CD8-positive, alpha-beta memory T cell (primary cell): ENCODE data around the gene C8A. TPM values are rescaled to one million over a fixed set of nuclear protein-coding genes. Genes with fewer than 3 reads are reported as not detected.

Experiments used
- CTCF ChIA-PET: fragments of 350-600 bp; sonication (Branson Sonifier 250); formaldehyde crosslinking; loops from one replicate; lab custom pipeline; 2021; ENCODE audit warnings: antibody characterized with exemption; lab: Charles Lee
- POLR2A ChIA-PET: fragments of 350-600 bp; sonication (Branson Sonifier 250); formaldehyde crosslinking; loops from one replicate; lab custom pipeline; 2021; ENCODE audit warnings: antibody characterized with exemption; lab: Charles Lee
- DNase-seq, 5 donors: peaks; one replicate each; pipeline versions ENCODE4 v3.0.0 to v3.0.0-alpha.2; 2020 to 2022; ENCODE audit warnings: mixed read lengths in 1 of 5
- H3K27ac ChIP-seq: one replicate; pipeline ENCODE4 v1.7.0; 2013; ENCODE audit warnings: low read depth, mild to moderate bottlenecking, low read length, moderate library complexity
- H3K27me3 ChIP-seq: 2 replicates; pipeline ENCODE4 v1.7.0; 2013; ENCODE audit warnings: low read length, mild to moderate bottlenecking; ENCODE audit not compliant: insufficient read depth, poor library complexity, severe bottlenecking
- H3K36me3 ChIP-seq: 2 replicates; pipeline ENCODE4 v1.7.0; 2013; ENCODE audit warnings: mild to moderate bottlenecking, low read length, moderate library complexity; ENCODE audit not compliant: insufficient read depth
- H3K4me1 ChIP-seq: 2 replicates; pipeline ENCODE4 v1.7.0; 2013; ENCODE audit warnings: mild to moderate bottlenecking, low read length, moderate library complexity; ENCODE audit not compliant: insufficient read depth
- H3K4me3 ChIP-seq: 2 replicates; pipeline ENCODE4 v1.7.0; 2013; ENCODE audit warnings: mild to moderate bottlenecking, low read length
- H3K9me3 ChIP-seq: 2 replicates; pipeline ENCODE4 v1.7.0; 2013; ENCODE audit warnings: mild to moderate bottlenecking, low read length
- H3K27ac Mint-ChIP-seq, 8 donors: one replicate each; pipeline ENCODE4 v1.8.0; 2020 to 2021; ENCODE audit warnings: mixed read lengths in 8 of 8, mild to moderate bottlenecking in 6 of 8, inconsistent platforms in 3 of 8, moderate library complexity in 3 of 8
- H3K27me3 Mint-ChIP-seq, 2 donors: one replicate each; pipeline ENCODE4 v1.8.0; 2020 to 2021; ENCODE audit warnings: mixed read lengths in 2 of 2, mild to moderate bottlenecking in 1 of 2, moderate library complexity in 1 of 2
- H3K36me3 Mint-ChIP-seq, 3 donors: one replicate each; pipeline ENCODE4 v1.8.0; 2020 to 2021; ENCODE audit warnings: mixed read lengths in 3 of 3, inconsistent platforms in 1 of 3, mild to moderate bottlenecking in 1 of 3
- H3K4me1 Mint-ChIP-seq, 3 donors: one replicate each; pipeline ENCODE4 v1.8.0; 2020 to 2021; ENCODE audit warnings: mixed read lengths in 3 of 3, inconsistent platforms in 1 of 3, mild to moderate bottlenecking in 1 of 3
- H3K4me3 Mint-ChIP-seq, 7 donors: one replicate each; pipeline ENCODE4 v1.8.0; 2020 to 2021; ENCODE audit warnings: mixed read lengths in 7 of 7, mild to moderate bottlenecking in 6 of 7, moderate library complexity in 4 of 7, inconsistent platforms in 2 of 7
- H3K9me3 Mint-ChIP-seq, 5 donors: one replicate each; pipeline ENCODE4 v1.8.0; 2020 to 2022; ENCODE audit warnings: mixed read lengths in 5 of 5, mild to moderate bottlenecking in 3 of 5, moderate library complexity in 2 of 5, inconsistent platforms in 1 of 5
- polyA plus RNA-seq: library from polyadenylated mRNA; unstranded; fragments of 300-500 nt; fragmentation: Illumina TruSeq; gene quantifications from one replicate; pipeline ENCODE4 v1.2.3, GENCODE V29; 2021
- total RNA-seq, 2 experiments: library from RNA; stranded (reverse); gene quantifications; one replicate each; pipeline ENCODE4 v1.2.3, GENCODE V29; 2021

Gene C8A
- total and polyA plus RNA-seq, 3 experiments from 2014 or later, result not detected

DNA sequence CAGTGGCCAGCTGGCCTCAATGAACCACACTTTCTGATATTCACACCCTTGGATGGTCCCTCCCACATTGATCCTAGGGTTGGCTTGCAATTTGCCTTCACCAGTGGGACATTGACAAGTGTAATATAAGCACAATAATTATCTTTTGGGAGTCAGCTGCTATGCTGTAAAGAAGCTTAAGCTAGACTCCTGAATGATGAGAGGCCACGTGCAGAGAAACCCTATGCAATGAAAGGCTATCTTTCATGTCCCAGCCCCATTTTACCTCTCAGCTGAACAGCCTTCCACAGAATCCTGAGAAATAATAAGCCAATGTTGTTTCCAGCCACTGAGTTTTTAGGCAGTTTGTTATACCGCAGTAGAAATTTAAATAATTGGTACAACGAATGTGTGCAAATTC lies 11.1 kb upstream of the C8A start:
- H3K4me1 ChIP-seq, result no peaks in the 10 kb centered on the region
- Mint-ChIP-seq H3K4me1 (no peaks in the 10 kb centered on the region), H3K36me3 (no peaks in the 10 kb centered on the region), H3K27me3 (peaks cover 2 to 19% of the 10 kb centered on the region in 2 donors), H3K4me3 (no peak overlapping the region), H3K27ac (no peak overlapping the region), H3K9me3 (peaks cover 0 to 7% (median 0%) of the 10 kb centered on the region in 5 donors)
- no peaks in the 10 kb centered on the region for H3K36me3 ChIP-seq
- no peaks in the 10 kb centered on the region for H3K27me3 ChIP-seq
- no peak overlapping the region for H3K4me3 ChIP-seq
- no peaks in the 10 kb centered on the region for H3K9me3 ChIP-seq
- POLR2A ChIA-PET, result no interaction called here
- CTCF ChIA-PET, result interaction anchor here (0.8 kb wide), 1 partner anchor 12 kb away, joined by 4 read pairs; no protein-coding TSS in a partner anchor
- no peak overlapping the region for H3K27ac ChIP-seq
- DNase-seq, result no peak

- no peak overlapping the region for H3K27ac ChIP-seq
- no peaks in the 10 kb centered on the region for H3K27me3 ChIP-seq
- Mint-ChIP-seq H3K27me3 (peaks cover 2 to 19% of the 10 kb centered on the region in 2 donors), H3K4me1 (no peaks in the 10 kb centered on the region), H3K36me3 (no peaks in the 10 kb centered on the region), H3K4me3 (no peak overlapping the region), H3K27ac (no peak overlapping the region), H3K9me3 (peaks cover 0 to 7% (median 0%) of the 10 kb centered on the region in 5 donors)
- ChIA-PET POLR2A (no interaction called here), CTCF (interaction anchor here (1.3 kb wide), 1 partner anchor 13 kb away, joined by 3 read pairs; no protein-coding TSS in a partner anchor)
- H3K36me3 ChIP-seq, result no peaks in the 10 kb centered on the region
- no peak for DNase-seq
- H3K9me3 ChIP-seq, result no peaks in the 10 kb centered on the region
- H3K4me3 ChIP-seq, result no peak overlapping the region
- no peaks in the 10 kb centered on the region for H3K4me1 ChIP-seq
Measured at GRCh38 chr1:56844545-56845136, 10.0 kb upstream of the C8A start.

DNA sequence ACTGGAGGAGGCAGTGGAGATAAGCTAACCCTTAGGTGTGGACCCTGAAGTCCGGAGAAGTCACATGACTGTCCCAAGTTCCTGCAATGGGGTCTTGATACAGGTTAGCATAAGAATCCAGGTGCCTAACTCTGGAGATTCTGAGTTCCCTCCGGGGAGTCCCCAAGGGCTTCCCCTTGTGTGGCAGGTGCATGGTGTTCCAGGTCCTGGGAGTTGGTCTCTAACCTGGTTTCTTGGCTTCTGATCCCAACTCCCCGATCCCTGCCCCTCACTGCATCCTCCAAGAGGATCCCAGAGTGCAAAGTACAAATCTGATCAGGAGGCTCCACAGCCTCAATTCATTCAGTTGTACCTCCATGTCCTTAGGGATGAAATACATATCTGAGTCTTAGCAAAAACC lies 9.3 kb upstream of the C8A start:
- DNase-seq, result no peak
- ChIA-PET POLR2A (no interaction called here), CTCF (interaction anchor here (1.3 kb wide), 1 partner anchor 14 kb away, joined by 3 read pairs; no protein-coding TSS in a partner anchor)
- no peaks in the 10 kb centered on the region for H3K36me3 Mint-ChIP-seq
- H3K27ac Mint-ChIP-seq, result no peak overlapping the region
- H3K27me3 Mint-ChIP-seq, result peaks cover 2 to 18% of the 10 kb centered on the region in 2 donors
- H3K4me3 Mint-ChIP-seq, result no peak overlapping the region
- H3K4me3 ChIP-seq, result no peak overlapping the region
- H3K27me3 ChIP-seq, result no peaks in the 10 kb centered on the region
- peaks cover 0 to 2% (median 0%) of the 10 kb centered on the region in 5 donors for H3K9me3 Mint-ChIP-seq
- no peaks in the 10 kb centered on the region for H3K4me1 Mint-ChIP-seq
- no peaks in the 10 kb centered on the region for H3K36me3 ChIP-seq
- no peaks in the 10 kb centered on the region for H3K4me1 ChIP-seq
- no peaks in the 10 kb centered on the region for H3K9me3 ChIP-seq
- no peak overlapping the region for H3K27ac ChIP-seq

GRCh38 chr1:56849750-56850149 lies 4.8 kb upstream of the C8A start:
- Mint-ChIP-seq H3K9me3 (no peaks in the 10 kb centered on the region), H3K27me3 (peaks cover 2 to 5% of the 10 kb centered on the region in 2 donors), H3K4me3 (no peak overlapping the region), H3K36me3 (no peaks in the 10 kb centered on the region), H3K4me1 (no peaks in the 10 kb centered on the region), H3K27ac (no peak overlapping the region)
- Histone ChIP-seq H3K36me3 (no peaks in the 10 kb centered on the region), H3K27ac (no peak overlapping the region), H3K4me1 (no peaks in the 10 kb centered on the region), H3K9me3 (no peaks in the 10 kb centered on the region), H3K4me3 (no peak overlapping the region), H3K27me3 (no peaks in the 10 kb centered on the region)
- ChIA-PET POLR2A (no interaction called here), CTCF (no interaction called here)
- no peak for DNase-seq

- no peak overlapping the region for H3K4me3 ChIP-seq
- no peak for DNase-seq
- H3K36me3 ChIP-seq, result no peaks in the 10 kb centered on the region
- Mint-ChIP-seq H3K27ac (no peak overlapping the region), H3K9me3 (no peaks in the 10 kb centered on the region), H3K4me1 (no peaks in the 10 kb centered on the region), H3K4me3 (no peak overlapping the region), H3K36me3 (no peaks in the 10 kb centered on the region), H3K27me3 (peaks cover 2 to 12% of the 10 kb centered on the region in 2 donors)
- ChIA-PET CTCF (no interaction called here), POLR2A (no interaction called here)
- H3K27me3 ChIP-seq, result no peaks in the 10 kb centered on the region
- no peak overlapping the region for H3K27ac ChIP-seq
- no peaks in the 10 kb centered on the region for H3K4me1 ChIP-seq
- no peaks in the 10 kb centered on the region for H3K9me3 ChIP-seq
Measured at GRCh38 chr1:56850411-56850810, 4.2 kb upstream of the C8A start.

DNA sequence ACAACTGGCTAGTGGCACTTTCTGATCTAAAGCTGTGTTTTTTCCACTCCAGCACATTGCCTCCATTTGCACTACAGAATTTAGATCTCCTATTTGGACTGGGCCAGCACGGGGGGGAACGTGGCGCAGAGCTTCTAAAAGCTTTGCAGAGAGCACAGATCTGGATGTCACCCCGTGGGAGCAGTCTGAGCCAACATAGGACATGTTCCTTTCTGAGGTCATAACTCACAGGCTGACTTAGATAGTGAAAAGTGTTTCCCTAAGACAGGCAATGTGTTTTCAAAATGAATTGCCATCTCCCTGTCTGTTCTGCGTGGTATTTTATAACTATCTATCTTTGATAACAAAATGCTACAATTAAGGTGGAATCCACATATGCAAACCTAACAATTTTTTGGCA lies 3.7 kb upstream of the C8A start:
- H3K4me3 ChIP-seq, result no peak overlapping the region

DNA sequence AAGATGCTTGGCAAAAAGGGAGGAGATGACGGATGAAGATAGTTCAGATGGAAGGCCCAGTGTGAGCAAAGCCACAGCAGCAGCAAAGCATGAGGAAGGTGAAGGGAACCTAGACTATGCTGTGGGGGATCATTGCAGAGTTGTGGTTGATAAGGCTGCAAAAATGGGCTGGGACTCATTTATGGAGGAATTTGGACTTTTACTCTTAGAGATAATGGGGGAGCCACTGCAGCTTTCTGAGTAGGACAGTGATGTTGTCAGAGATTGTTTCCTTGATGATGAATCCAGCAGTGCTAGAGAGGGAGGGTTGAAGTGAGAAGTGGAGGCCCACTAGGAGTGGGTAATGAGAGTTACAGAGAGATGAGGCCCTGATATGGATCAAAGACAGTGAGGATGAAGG lies 2.1 kb upstream of the C8A start:
- no peaks in the 10 kb centered on the region for H3K27me3 ChIP-seq
- POLR2A ChIA-PET, result no interaction called here
- Mint-ChIP-seq H3K4me3 (no peak overlapping the region), H3K27me3 (peaks cover 2 to 12% of the 10 kb centered on the region in 2 donors), H3K4me1 (no peaks in the 10 kb centered on the region), H3K9me3 (no peaks in the 10 kb centered on the region), H3K36me3 (no peaks in the 10 kb centered on the region), H3K27ac (no peak overlapping the region)
- no peak for DNase-seq
- H3K4me1 ChIP-seq, result no peaks in the 10 kb centered on the region
- CTCF ChIA-PET, result no interaction called here
- no peaks in the 10 kb centered on the region for H3K36me3 ChIP-seq
- no peak overlapping the region for H3K4me3 ChIP-seq
- H3K9me3 ChIP-seq, result no peaks in the 10 kb centered on the region
- H3K27ac ChIP-seq, result no peak overlapping the region

More for the DNA sequence above, 3.7 kb upstream of the C8A start:
- Mint-ChIP-seq H3K27ac (no peak overlapping the region), H3K4me1 (no peaks in the 10 kb centered on the region), H3K27me3 (peaks cover 2 to 12% of the 10 kb centered on the region in 2 donors), H3K4me3 (no peak overlapping the region), H3K36me3 (no peaks in the 10 kb centered on the region), H3K9me3 (no peaks in the 10 kb centered on the region)
- no peaks in the 10 kb centered on the region for H3K27me3 ChIP-seq
- H3K27ac ChIP-seq, result no peak overlapping the region
- no peaks in the 10 kb centered on the region for H3K9me3 ChIP-seq
- ChIA-PET POLR2A (no interaction called here), CTCF (no interaction called here)
- no peaks in the 10 kb centered on the region for H3K36me3 ChIP-seq
- H3K4me1 ChIP-seq, result no peaks in the 10 kb centered on the region
- DNase-seq, result no peak

DNA sequence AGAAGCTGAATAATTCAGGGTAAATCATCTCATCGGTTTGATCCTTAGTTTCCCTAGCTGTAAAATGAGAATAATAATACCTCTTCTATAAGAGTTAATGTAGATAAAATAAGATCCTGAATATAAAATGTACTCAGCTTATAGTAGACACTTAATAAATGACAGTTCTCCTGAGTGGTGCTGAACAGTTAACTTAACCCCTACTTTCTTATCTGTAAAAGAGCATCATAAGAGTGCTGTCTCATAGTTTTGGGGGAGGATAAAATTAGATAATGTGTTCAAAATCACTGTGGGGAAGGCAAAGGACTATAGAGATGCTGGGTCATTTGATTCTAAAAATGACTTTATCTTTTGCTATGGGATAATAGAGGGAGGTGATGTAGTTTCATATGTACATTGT lies 593 bp downstream of the C8A start:
- H3K4me1 Mint-ChIP-seq, result no peaks in the 10 kb centered on the region
- H3K4me1 ChIP-seq, result no peaks in the 10 kb centered on the region
- ChIA-PET CTCF (no interaction called here), POLR2A (no interaction called here)
- no peak overlapping the region for H3K27ac Mint-ChIP-seq
- no peaks in the 10 kb centered on the region for H3K9me3 ChIP-seq
- DNase-seq, result no peak
- H3K36me3 Mint-ChIP-seq, result no peaks in the 10 kb centered on the region
- peaks cover 0 to 19% of the 10 kb centered on the region in 2 donors for H3K27me3 Mint-ChIP-seq
- H3K27ac ChIP-seq, result no peak overlapping the region
- peaks cover 0 to 2% (median 0%) of the 10 kb centered on the region in 5 donors for H3K9me3 Mint-ChIP-seq
- no peak overlapping the region for H3K4me3 ChIP-seq
- no peak overlapping the region for H3K4me3 Mint-ChIP-seq
- no peaks in the 10 kb centered on the region for H3K36me3 ChIP-seq
- no peaks in the 10 kb centered on the region for H3K27me3 ChIP-seq
